ENCODE measurements around the gene KRT2.

KRT2 gene

DNA sequence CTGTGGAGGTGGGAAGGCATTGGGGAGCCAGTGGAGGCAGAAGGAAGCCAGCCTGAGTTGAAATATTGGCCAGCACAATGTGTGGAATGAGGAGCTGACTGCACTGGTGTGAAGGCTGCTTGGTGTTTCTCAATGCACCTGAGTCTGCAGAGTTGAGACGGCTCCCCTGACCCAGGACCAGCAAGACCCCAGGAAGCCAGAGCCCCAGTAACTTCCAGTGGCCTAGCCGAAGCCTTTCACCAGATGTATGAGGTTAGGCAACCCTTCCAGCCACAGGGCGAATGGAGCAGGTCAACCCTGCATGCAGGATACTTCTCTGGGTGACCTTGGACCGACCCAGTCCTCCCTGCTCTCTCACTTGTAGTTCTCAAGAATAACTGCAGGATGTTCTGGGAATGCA, 20.7 kb downstream of the KRT2 start:
- no peak overlapping the region for H3K4me3 ChIP-seq (ENCODE audit: low read length)
- DNase-seq (ENCODE audit: low read depth): no peak

DNA sequence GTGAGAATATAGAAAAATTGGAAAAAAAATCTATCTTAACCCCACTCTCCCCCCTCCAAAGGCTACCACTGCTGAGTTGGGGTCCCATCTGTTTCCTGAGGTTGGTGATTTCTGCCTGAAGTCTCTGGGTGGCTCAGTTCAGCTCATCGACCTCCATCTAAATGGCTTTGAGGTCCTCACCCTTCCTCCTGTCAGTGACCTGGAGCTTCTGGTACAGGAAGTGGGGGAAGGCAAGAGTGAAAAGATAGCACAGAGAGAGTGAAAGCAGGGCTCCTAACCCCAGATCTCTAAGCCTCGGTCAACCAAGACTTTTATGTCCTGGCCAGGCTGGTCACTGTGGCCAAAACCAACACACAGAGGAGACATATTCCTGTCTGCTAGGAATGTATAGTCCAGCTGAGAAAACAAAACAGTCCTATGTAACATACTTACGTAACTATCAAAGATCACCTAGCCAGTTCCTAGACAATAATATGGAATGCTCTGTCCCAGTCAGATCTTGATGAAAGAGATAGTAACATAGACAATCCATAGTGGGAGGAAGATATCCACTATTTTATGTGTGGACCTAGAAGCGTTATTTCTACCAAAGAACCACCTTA, 21.3 kb downstream of the KRT2 start:
- no peak overlapping the region for H3K4me3 ChIP-seq (ENCODE audit: low read length)
- TF ChIP-seq, protein P1, sequence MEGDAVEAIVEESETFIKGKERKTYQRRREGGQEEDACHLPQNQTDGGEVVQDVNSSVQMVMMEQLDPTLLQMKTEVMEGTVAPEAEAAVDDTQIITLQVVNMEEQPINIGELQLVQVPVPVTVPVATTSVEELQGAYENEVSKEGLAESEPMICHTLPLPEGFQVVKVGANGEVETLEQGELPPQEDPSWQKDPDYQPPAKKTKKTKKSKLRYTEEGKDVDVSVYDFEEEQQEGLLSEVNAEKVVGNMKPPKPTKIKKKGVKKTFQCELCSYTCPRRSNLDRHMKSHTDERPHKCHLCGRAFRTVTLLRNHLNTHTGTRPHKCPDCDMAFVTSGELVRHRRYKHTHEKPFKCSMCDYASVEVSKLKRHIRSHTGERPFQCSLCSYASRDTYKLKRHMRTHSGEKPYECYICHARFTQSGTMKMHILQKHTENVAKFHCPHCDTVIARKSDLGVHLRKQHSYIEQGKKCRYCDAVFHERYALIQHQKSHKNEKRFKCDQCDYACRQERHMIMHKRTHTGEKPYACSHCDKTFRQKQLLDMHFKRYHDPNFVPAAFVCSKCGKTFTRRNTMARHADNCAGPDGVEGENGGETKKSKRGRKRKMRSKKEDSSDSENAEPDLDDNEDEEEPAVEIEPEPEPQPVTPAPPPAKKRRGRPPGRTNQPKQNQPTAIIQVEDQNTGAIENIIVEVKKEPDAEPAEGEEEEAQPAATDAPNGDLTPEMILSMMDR (conservative IDR thresholded peaks at IDR 0.05; ENCODE audit: low read depth, low read length): no peak
- no peak for DNase-seq (ENCODE audit: low read depth)

More for the DNA sequence above, 20.7 kb downstream of the KRT2 start:
- TF ChIP-seq, protein P1 (conservative IDR thresholded peaks at IDR 0.05; ENCODE audit: low read depth, low read length): no peak

DNA sequence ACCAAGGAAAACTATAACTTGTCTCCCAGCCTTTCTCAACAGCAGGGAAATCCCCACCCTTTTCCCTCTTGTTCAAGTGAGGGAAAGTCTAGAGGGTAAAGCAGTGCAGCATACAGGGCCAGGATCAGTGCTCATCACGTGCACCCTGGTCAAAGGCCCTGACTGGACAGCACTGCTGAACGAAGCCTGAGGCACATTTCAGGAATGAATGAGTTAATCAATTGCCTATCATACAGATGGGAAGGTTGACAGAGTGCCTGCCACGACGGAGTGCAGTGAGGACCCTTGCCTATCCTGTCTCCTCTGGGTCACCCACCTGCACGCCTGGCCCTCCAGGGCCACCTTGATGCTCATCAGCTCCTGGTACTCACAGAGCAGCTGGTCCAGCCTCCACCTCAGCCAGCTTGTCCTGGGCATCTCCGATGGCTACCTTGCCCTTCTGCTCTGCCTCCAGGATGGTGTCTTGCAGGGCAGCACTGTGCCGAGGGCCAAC, 22.0 kb downstream of the KRT2 start:
- H3K4me3 ChIP-seq (ENCODE audit: low read length): no peak overlapping the region
- no peak for DNase-seq (ENCODE audit: low read depth)
- TF ChIP-seq, protein P1 (conservative IDR thresholded peaks at IDR 0.05; ENCODE audit: low read depth, low read length): no peak

DNA sequence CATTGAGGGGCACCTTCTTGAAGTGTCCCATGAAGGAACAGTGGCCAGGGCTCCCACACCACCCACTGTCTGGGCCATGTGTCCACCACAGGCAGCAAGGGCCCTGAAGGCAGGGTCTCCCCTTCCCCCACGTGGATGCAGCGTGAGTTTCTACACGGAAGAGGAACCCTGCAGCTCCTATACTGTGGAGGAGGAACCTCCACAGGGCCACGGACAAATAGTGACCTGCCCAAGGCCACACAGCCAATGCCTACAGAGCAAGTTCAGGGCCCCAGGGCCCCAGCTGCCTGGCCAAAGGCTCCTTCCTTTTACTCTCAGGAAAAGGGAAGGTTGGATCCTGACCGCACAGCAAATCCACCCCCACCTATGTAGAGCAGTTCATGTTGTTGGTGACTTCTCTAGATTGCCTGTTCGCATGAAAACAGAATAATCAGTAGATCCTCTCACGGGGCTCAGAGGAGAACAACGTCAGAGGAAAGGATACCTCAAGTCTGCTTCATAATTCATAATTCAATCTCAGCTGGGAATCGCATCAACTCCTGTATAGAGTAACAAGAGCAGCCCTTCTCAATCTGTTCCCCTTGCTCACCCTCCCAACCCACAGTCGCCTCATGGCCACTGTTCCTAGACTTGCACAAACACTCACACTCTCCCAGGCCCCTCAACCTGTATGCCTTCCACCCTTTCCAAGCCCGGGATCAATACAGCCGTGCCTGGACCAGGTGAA, 22.6 kb downstream of the KRT2 start:
- DNase-seq (ENCODE audit: low read depth): no peak
- TF ChIP-seq, protein P1 (conservative IDR thresholded peaks at IDR 0.05; ENCODE audit: low read depth, low read length): no peak
- H3K4me3 ChIP-seq (ENCODE audit: low read length): no peak overlapping the region

DNA sequence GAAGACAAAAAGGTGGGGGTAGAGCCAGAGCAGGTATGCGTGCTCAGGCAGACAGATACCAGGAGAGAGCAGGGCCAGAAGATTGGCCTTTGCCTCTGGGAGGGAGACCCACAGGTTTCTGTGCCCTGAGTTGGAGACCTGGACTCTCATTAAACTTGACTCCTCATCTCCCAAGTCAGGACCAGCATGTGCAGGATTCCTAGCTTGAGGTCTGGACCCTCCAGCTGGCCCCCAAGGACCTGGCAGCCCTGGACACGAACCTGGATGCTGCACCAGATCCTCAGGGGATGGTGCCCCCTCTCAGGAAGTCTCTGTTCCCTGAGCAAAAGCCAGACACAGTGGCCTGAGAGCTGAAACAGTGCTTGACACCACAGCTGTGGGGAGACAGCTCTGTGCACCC, 23.2 kb downstream of the KRT2 start:
- no peak overlapping the region for H3K4me3 ChIP-seq (ENCODE audit: low read length)
- no peak for DNase-seq (ENCODE audit: low read depth)
- TF ChIP-seq, protein P1 (conservative IDR thresholded peaks at IDR 0.05; ENCODE audit: low read depth, low read length): no peak

DNA sequence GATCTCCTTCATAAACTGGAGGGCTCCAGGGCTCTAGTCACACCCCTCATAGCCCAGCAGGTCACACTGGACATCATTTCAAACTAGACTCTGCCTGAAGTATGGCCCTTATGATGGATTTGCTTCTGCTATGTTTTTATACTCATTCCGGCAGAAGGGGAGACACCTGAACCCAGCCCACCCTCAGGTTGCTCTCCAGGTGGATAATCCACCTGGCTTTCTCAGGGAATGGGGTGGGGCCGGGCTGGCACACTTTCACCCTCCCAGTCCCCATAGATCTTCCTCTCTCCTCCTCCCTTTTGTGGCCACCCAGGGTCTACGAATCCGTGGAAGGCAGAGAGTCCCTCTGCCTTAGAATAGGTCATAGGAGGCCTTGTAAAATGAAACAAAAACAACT, 23.9 kb downstream of the KRT2 start:
- TF ChIP-seq, protein P1 (conservative IDR thresholded peaks at IDR 0.05; ENCODE audit: low read depth, low read length): no peak
- no peak overlapping the region for H3K4me3 ChIP-seq (ENCODE audit: low read length)

More for the DNA sequence above, 23.9 kb downstream of the KRT2 start:
- DNase-seq (ENCODE audit: low read depth): no peak

Measured in retinal pigment epithelial cell (primary cell).